ENCODE results near the gene TREML4. TPM values are rescaled to one million over a fixed set of nuclear protein-coding genes. Genes with fewer than 3 reads are reported as not detected.
A peak's percentile ranks its signal among the peaks of the same experiment; 100 is the strongest.

Gene TREML4
- total and polyA plus RNA-seq, 4 experiments from 2014 or later = not detected

- Mint-ChIP-seq H3K9me3 (peaks cover 0 to 8% (median 3%) of the 10 kb centered on the region in 8 donors), H3K4me1 (peaks cover 25 to 57% (median 42%) of the 10 kb centered on the region in 4 donors), H3K4me3 (no peak overlapping the region), H3K27ac (peak overlapping the region in 6 of 7 donors; percentile 33 to 88 (median 72)), H3K27me3 (no peaks in the 10 kb centered on the region), H3K36me3 (peaks cover 10 to 28% of the 10 kb centered on the region in 2 donors)
- no peak overlapping the region for H3K4me3 ChIP-seq (ENCODE audit: low read length in 2 of 2)
- no peaks in the 10 kb centered on the region for H3K9me3 ChIP-seq (ENCODE audit: control insufficient read depth in 1 of 2, low read length in 2 of 2)
- intact Hi-C loops (cut with micrococcal nuclease) = no loop called here
- H3K36me3 ChIP-seq (ENCODE audit: insufficient read depth, low read length) = no peaks in the 10 kb centered on the region
- ChIA-PET CTCF (ENCODE audit: partially characterized antibody) (interaction anchor here (3.7 kb wide), 1 partner anchor 12 kb away, joined by 26 read pairs; no protein-coding TSS in a partner anchor), POLR2A (ENCODE audit: partially characterized antibody) (no interaction called here)
- H3K27ac ChIP-seq (ENCODE audit: low read depth, low read length) = no peak overlapping the region
- H3K4me1 ChIP-seq (ENCODE audit: insufficient read depth, low read length) = peaks cover 24% of the 10 kb centered on the region
- no peak for DNase-seq
- H3K27me3 ChIP-seq (ENCODE audit: insufficient read depth, low read length) = no peaks in the 10 kb centered on the region
Observed at GRCh38 chr6:41194386-41194785, 33.8 kb upstream of the TREML4 start.

- POLR2A ChIA-PET (ENCODE audit: partially characterized antibody) = no interaction called here
- intact Hi-C loops (cut with micrococcal nuclease) = no loop called here
Observed at GRCh38 chr6:41197234-41197633, 30.9 kb upstream of the TREML4 start.

DNA sequence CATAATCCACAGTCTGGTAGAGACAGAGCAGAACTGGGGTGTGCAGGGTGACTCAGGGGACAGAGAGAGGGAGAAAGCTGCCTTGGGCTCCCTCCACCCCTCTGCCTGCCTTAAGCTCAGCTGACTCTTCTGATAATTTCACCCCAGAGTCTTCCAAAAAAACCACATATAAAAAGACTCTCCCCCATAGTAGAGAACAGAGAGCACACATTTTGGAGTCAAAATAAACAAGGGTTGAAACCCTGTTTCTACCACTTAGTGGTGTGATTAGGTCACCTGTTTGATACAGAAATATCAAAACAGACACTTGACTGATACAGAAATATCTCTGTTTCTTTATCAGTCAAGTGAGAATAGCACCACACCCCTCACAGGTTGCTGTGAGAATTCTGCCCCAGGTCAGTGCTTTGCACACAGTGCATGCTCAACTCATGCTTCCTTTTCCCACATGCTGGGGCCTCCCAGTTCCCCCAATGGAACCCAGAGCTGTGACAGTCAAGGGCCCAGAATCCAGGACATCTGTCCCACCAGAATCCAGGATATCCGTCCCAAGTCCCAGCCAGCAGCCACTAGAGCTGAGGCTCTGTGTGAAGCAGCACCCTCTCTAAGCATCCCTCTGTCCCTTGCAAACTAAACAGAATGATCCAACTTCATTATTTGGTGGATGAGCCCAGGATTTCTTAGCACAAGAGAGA lies 28.4 kb upstream of the TREML4 start:
- Histone ChIP-seq H3K27ac (ENCODE audit: low read depth, low read length) (peak overlapping the region; percentile 78), H3K27me3 (ENCODE audit: insufficient read depth, low read length) (no peaks in the 10 kb centered on the region), H3K36me3 (ENCODE audit: insufficient read depth, low read length) (no peaks in the 10 kb centered on the region), H3K4me3 (ENCODE audit: low read length in 2 of 2) (peak overlapping the region; percentile 5 to 19), H3K4me1 (ENCODE audit: insufficient read depth, low read length) (peaks cover 61% of the 10 kb centered on the region), H3K9me3 (ENCODE audit: control insufficient read depth in 1 of 2, low read length in 2 of 2) (no peaks in the 10 kb centered on the region)
- POLR2A ChIA-PET (ENCODE audit: partially characterized antibody) = interaction anchor here (0.7 to 1.8 kb wide), 6 partner anchors 18 to 129 kb away, joined by 3 to 15 read pairs (median 5); partner anchors contain the start of genes NFYA and OARD1
- Mint-ChIP-seq H3K27ac (peak overlapping the region; percentile 94 to 98 (median 97)), H3K4me1 (peaks cover 54 to 95% (median 71%) of the 10 kb centered on the region in 4 donors), H3K9me3 (peaks cover 0 to under 1% (median 0%) of the 10 kb centered on the region in 8 donors), H3K36me3 (peaks cover 6 to 11% of the 10 kb centered on the region in 2 donors), H3K4me3 (peak overlapping the region; percentile 68 to 86 (median 78)), H3K27me3 (no peaks in the 10 kb centered on the region)
- CTCF ChIA-PET (ENCODE audit: partially characterized antibody) = interaction anchor here (1.0 to 3.2 kb wide), 8 partner anchors 8 to 160 kb away, joined by 3 to 18 read pairs (median 4); partner anchors contain the start of gene UNC5CL
- intact Hi-C loops (cut with micrococcal nuclease) = loop anchor here (1.0 to 2.0 kb wide), 2 partner anchors 99 to 127 kb away; partner anchors contain the start of genes NFYA and OARD1
- peak in 3 of 5 donors; percentile 9 to 35 (median 30) for DNase-seq

More at GRCh38 chr6:41197234-41197633, 30.9 kb upstream of the TREML4 start:
- Mint-ChIP-seq H3K27me3 (no peaks in the 10 kb centered on the region), H3K4me3 (no peak overlapping the region), H3K4me1 (peaks cover 51 to 83% (median 67%) of the 10 kb centered on the region in 4 donors), H3K9me3 (no peaks in the 10 kb centered on the region), H3K36me3 (peaks cover 10 to 14% of the 10 kb centered on the region in 2 donors), H3K27ac (peak overlapping the region in 6 of 7 donors; percentile 22 to 86 (median 69))
- Histone ChIP-seq H3K27ac (ENCODE audit: low read depth, low read length) (no peak overlapping the region), H3K36me3 (ENCODE audit: insufficient read depth, low read length) (no peaks in the 10 kb centered on the region), H3K4me1 (ENCODE audit: insufficient read depth, low read length) (peaks cover 41% of the 10 kb centered on the region), H3K9me3 (ENCODE audit: control insufficient read depth in 1 of 2, low read length in 2 of 2) (no peaks in the 10 kb centered on the region), H3K4me3 (ENCODE audit: low read length in 2 of 2) (no peak overlapping the region), H3K27me3 (ENCODE audit: insufficient read depth, low read length) (no peaks in the 10 kb centered on the region)
- no peak for DNase-seq
- CTCF ChIA-PET (ENCODE audit: partially characterized antibody) = interaction anchor here (0.9 to 3.7 kb wide), 2 partner anchors 15 to 24 kb away, joined by 3 to 26 read pairs; no protein-coding TSS in a partner anchor

DNA sequence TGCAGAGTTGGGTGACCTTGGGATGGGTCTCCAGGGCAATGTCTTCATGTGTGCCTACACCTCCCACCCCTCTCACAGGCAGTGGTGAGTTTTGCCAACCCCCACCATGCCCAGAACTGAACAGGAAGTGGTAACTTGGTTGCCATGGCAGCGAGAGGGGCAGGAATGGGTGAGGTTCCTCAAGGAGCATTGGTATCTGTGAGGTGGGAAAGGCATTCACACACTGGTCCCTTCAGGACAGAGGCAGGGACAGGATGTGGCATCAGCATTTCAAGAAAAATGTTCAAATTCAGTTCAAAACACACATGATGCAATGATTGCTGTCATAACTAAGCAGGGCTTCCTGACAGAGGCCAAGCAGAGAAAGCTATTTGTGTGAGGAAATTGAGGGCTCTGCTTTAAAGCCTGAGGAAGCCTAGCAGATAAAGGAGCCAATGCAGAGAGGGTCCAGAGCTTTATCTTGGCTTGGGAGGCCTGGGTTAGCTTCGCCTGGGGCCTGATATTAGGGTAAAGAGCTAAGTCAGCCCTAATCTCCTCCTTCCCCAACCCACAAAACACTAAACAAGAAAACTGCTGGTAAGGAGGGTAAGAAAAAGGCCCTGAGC lies 27.8 kb upstream of the TREML4 start:
- no peaks in the 10 kb centered on the region for H3K36me3 ChIP-seq (ENCODE audit: insufficient read depth, low read length)
- peak; percentile 62 to 79 (median 73) for DNase-seq
- no peaks in the 10 kb centered on the region for H3K27me3 ChIP-seq (ENCODE audit: insufficient read depth, low read length)
- H3K27ac ChIP-seq (ENCODE audit: low read depth, low read length) = peak overlapping the region; percentile 78
- no peaks in the 10 kb centered on the region for H3K27me3 Mint-ChIP-seq
- ChIA-PET POLR2A (ENCODE audit: partially characterized antibody) (interaction anchor here (0.7 to 1.8 kb wide), 7 partner anchors 18 to 144 kb away, joined by 3 to 15 read pairs (median 3); partner anchors contain the start of genes NFYA and OARD1), CTCF (ENCODE audit: partially characterized antibody) (interaction anchor here (0.8 to 3.2 kb wide), 9 partner anchors 8 to 161 kb away, joined by 3 to 18 read pairs (median 3); partner anchors contain the start of genes NFYA, OARD1 and UNC5CL)
- intact Hi-C loops (cut with micrococcal nuclease) = loop anchor here (1.0 to 2.0 kb wide), 2 partner anchors 98 to 128 kb away; partner anchors contain the start of genes NFYA and OARD1
- no peaks in the 10 kb centered on the region for H3K9me3 ChIP-seq (ENCODE audit: control insufficient read depth in 1 of 2, low read length in 2 of 2)
- peaks cover 0 to 3% (median 0%) of the 10 kb centered on the region in 8 donors for H3K9me3 Mint-ChIP-seq
- peaks cover 51 to 95% (median 65%) of the 10 kb centered on the region in 4 donors for H3K4me1 Mint-ChIP-seq
- H3K27ac Mint-ChIP-seq = peak overlapping the region; percentile 94 to 98 (median 97)
- H3K4me3 ChIP-seq (ENCODE audit: low read length in 2 of 2) = peak overlapping the region; percentile 5 to 37
- peak overlapping the region; percentile 68 to 86 (median 78) for H3K4me3 Mint-ChIP-seq
- H3K4me1 ChIP-seq (ENCODE audit: insufficient read depth, low read length) = peaks cover 61% of the 10 kb centered on the region
- peaks cover 2 to 11% of the 10 kb centered on the region in 2 donors for H3K36me3 Mint-ChIP-seq

GRCh38 chr6:41200901-41201763 lies 27.0 kb upstream of the TREML4 start, which contains the start of gene TREML2:
Gene TREML2, minus strand, starts transcription at chr6:41201149. Its CDS starts 141 bp downstream, at chr6:41201008.
- H3K9me3 Mint-ChIP-seq = peaks cover 0 to 3% (median 0%) of the 10 kb centered on the region in 8 donors
- POLR2A ChIA-PET (ENCODE audit: partially characterized antibody) = interaction anchor here (0.8 to 1.8 kb wide), 5 partner anchors 18 to 145 kb away, joined by 3 to 15 read pairs (median 7); partner anchors contain the start of genes NFYA and OARD1
- H3K4me3 ChIP-seq (ENCODE audit: low read length in 2 of 2) = peak within 1 kb of the TSS; percentile 5 to 37
- CTCF ChIA-PET (ENCODE audit: partially characterized antibody) = interaction anchor here (0.8 to 3.2 kb wide), 10 partner anchors 9 to 162 kb away, joined by 3 to 18 read pairs (median 4); partner anchors contain the start of genes NFYA, OARD1 and UNC5CL
- peaks cover 2 to 11% of the 10 kb centered on the region in 2 donors for H3K36me3 Mint-ChIP-seq
- no peak for DNase-seq
- H3K4me1 ChIP-seq (ENCODE audit: insufficient read depth, low read length) = peaks cover 61% of the 10 kb centered on the region
- intact Hi-C loops (cut with micrococcal nuclease) = loop anchor here (1.0 to 2.0 kb wide), 2 partner anchors 98 to 129 kb away; partner anchors contain the start of genes NFYA and OARD1
- peak within 1 kb of the TSS; percentile 78 for H3K27ac ChIP-seq (ENCODE audit: low read depth, low read length)
- no peaks in the 10 kb centered on the region for H3K36me3 ChIP-seq (ENCODE audit: insufficient read depth, low read length)
- H3K9me3 ChIP-seq (ENCODE audit: control insufficient read depth in 1 of 2, low read length in 2 of 2) = no peaks in the 10 kb centered on the region
- H3K27me3 Mint-ChIP-seq = no peaks in the 10 kb centered on the region
- peak within 1 kb of the TSS; percentile 94 to 98 (median 97) for H3K27ac Mint-ChIP-seq
- no peaks in the 10 kb centered on the region for H3K27me3 ChIP-seq (ENCODE audit: insufficient read depth, low read length)
- H3K4me1 Mint-ChIP-seq = peaks cover 52 to 89% (median 64%) of the 10 kb centered on the region in 4 donors
- H3K4me3 Mint-ChIP-seq = peak within 1 kb of the TSS; percentile 68 to 86 (median 78)

GRCh38 chr6:41201764-41202173 lies 26.4 kb upstream of the TREML4 start:
- H3K27me3 ChIP-seq (ENCODE audit: insufficient read depth, low read length) = no peaks in the 10 kb centered on the region
- H3K27ac ChIP-seq (ENCODE audit: low read depth, low read length) = peak overlapping the region; percentile 78
- Mint-ChIP-seq H3K36me3 (peaks cover 2 to 11% of the 10 kb centered on the region in 2 donors), H3K27ac (peak overlapping the region; percentile 94 to 98 (median 97)), H3K27me3 (no peaks in the 10 kb centered on the region), H3K4me3 (peak overlapping the region; percentile 65 to 86 (median 75)), H3K9me3 (peaks cover 0 to 3% (median 0%) of the 10 kb centered on the region in 8 donors), H3K4me1 (peaks cover 51 to 82% (median 63%) of the 10 kb centered on the region in 4 donors)
- DNase-seq = no peak
- peaks cover 61% of the 10 kb centered on the region for H3K4me1 ChIP-seq (ENCODE audit: insufficient read depth, low read length)
- no peaks in the 10 kb centered on the region for H3K9me3 ChIP-seq (ENCODE audit: control insufficient read depth in 1 of 2, low read length in 2 of 2)
- ChIA-PET POLR2A (ENCODE audit: partially characterized antibody) (no interaction called here), CTCF (ENCODE audit: partially characterized antibody) (interaction anchor here (1.3 kb wide), 1 partner anchor 20 kb away, joined by 10 read pairs; no protein-coding TSS in a partner anchor)
- no peaks in the 10 kb centered on the region for H3K36me3 ChIP-seq (ENCODE audit: insufficient read depth, low read length)
- peak overlapping the region in 1 of 2 donors; percentile 37 for H3K4me3 ChIP-seq (ENCODE audit: low read length in 2 of 2)
- intact Hi-C loops (cut with micrococcal nuclease) = loop anchor here (2.0 kb wide), 1 partner anchor 97 kb away; no protein-coding TSS in a partner anchor

Measured in CD4-positive, alpha-beta memory T cell (primary cell).